Measurements from ENCODE around the gene ZEB1. TPM values are rescaled to one million over a fixed set of nuclear protein-coding genes. Genes with fewer than 3 reads are reported as not detected.
"Not testable (repeated sequence)": the region's sequence is repeated elsewhere in the genome, so short reads cannot be mapped to it uniquely, and the experiment has no call there.

Gene ZEB1
- polyA plus RNA-seq, 10 donors = 63.3 to 81.2 (median 69.5) TPM

- DNase-seq = no peak
Measured at GRCh38 chr10:31317652-31318381, 1.2 kb upstream of the ZEB1 start.

GRCh38 chr10:31318382-31318853, 598 bp upstream of the ZEB1 start:
- DNase-seq = peak in 2 of 3 donors; percentile 61 to 87

GRCh38 chr10:31319602-31320549, 860 bp downstream of the ZEB1 start:
- peak in 2 of 3 donors; percentile 59 to 87 for DNase-seq

- peak in 2 of 3 donors; percentile 63 to 90 for DNase-seq
Measured at GRCh38 chr10:31320550-31321211, 1.7 kb downstream of the ZEB1 start.

- DNase-seq = peak in 2 of 3 donors; percentile 38 to 70
Measured at GRCh38 chr10:31321396-31321941, 2.5 kb downstream of the ZEB1 start.

DNA sequence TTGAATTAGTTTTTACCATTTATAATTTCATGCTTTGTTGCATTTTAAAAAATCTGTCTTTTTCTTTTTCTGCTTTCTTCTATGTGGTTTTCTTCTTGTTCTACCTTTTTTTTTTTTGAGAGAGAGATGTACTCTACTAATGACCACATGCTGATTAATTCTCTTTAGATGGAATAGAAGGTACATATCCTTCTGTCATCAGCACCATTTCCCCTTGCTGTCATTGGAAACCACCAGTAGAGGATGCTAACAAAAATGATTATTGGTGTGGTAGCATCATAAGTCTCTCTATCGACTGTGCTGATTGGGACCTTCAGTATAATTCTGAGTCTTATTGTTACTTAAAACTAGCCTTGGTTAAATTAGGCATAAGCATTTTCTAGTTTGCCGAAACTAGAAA, 3.6 kb downstream of the ZEB1 start:
- DNase-seq = peak in 1 of 3 donors; percentile 53

- DNase-seq = no peak
Measured at GRCh38 chr10:31340343-31340742, 21.3 kb downstream of the ZEB1 start.

DNA sequence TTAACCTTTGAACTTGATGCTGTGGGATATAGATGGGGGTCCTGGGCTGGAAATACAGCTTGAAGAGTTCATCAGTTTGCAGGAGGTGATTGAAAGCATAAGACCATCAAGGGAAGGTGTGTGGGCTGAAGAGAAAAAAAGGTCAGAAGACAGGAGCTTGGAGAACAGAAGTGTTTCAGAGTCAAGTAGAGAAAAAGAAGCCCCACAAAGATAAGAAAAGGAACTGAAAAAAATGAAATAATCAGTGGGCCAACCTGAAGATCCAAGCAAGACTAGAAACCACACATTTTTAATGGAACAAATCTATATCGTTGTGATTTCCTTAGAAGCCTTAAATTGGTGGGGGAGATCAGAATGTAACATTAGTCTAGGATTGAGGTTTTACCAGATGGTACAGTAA, 22.5 kb downstream of the ZEB1 start:
- no peak for DNase-seq

DNA sequence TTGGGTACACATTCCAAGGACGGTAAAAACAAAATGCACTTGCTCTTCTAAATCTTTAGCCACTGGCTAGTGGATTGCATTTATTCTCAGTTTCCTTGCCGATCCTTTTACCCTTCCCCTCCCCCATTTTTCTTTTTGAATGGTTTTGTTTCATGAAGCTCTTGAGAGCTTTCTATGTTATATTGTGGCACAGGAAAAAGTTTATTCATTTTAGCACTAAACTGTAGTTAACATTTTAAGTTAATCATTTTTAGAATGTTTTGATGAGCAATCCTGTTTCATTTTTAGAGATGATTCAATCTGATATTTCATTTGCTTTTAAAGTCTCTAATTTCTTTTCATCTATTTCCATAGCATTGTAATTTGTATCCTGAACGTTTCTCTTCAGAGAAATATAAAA, 24.0 kb downstream of the ZEB1 start:
- no peak for DNase-seq

- DNase-seq = no peak
Measured at GRCh38 chr10:31343551-31343950, 24.5 kb downstream of the ZEB1 start.

GRCh38 chr10:31345886-31346285, 26.9 kb downstream of the ZEB1 start:
- no peak for DNase-seq

- no peak for DNase-seq
Measured at GRCh38 chr10:31346953-31347352, 27.9 kb downstream of the ZEB1 start.

GRCh38 chr10:31347705-31348104, 28.7 kb downstream of the ZEB1 start:
- DNase-seq = no peak

GRCh38 chr10:31350891-31351290, 31.9 kb downstream of the ZEB1 start:
- DNase-seq = peak in 1 of 3 donors; percentile 40

- DNase-seq = no peak
Measured at GRCh38 chr10:31352436-31353226, 33.6 kb downstream of the ZEB1 start.

DNA sequence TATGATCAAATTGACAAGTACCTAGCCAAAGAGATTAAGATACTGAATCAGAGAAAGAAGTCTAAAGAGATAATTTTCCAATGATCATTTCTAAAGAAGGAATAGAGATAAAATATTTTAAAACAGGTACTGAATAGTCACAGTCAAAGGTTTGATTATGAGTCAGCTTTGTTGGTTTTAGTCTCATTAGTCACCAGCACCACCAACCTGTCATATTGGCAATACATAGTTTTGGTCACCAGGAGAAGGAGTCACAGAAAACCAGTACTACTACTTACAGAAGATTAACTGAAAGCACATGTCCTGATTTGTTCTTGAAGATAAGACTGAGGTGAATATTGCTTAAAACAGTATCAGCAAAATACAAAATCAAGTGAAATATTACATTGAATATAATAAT, 34.6 kb downstream of the ZEB1 start:
- peak in 1 of 3 donors; percentile 43 for DNase-seq

- DNase-seq = no peak
Measured at GRCh38 chr10:31358688-31359330, 39.8 kb downstream of the ZEB1 start.

DNA sequence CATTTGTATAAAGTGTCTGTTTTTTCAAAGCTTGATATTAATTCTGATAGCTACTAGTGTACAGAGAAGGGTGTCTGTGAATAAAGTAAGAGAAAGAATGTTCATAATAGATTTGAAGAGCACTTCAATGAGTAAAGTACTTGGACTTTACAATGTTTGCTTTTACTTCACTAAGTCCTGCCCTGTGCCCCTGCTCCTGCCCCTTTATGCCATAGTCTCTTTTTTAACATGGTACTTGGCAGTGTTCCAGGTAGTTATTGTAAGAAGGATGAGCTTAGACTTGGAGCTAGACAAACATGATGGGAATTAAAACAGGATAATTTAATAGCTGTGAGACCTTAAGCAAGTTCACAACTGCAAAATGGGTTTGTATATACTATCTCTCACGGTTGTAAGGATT, 41.0 kb downstream of the ZEB1 start:
- DNase-seq = no peak

- DNase-seq = not testable (repeated sequence)
Measured at GRCh38 chr10:31361475-31361874, 42.5 kb downstream of the ZEB1 start.

GRCh38 chr10:31362023-31362641, 43.1 kb downstream of the ZEB1 start:
- no peak for DNase-seq
